Stimulated activated naive CD8-positive, alpha-beta T cell treated with anti-CD3 and anti-CD28 coated beads, Interleukin-15, amount 100 ng/mL, for 72 hours (primary cell): ENCODE measurements around the gene SLC1A5.
"Not testable (repeated sequence)": the region's sequence is repeated elsewhere in the genome, so short reads cannot be mapped to it uniquely, and the experiment has no call there.

ENCODE experiments used
- ATAC-seq: fragments of 150-1000 bp; cut with Tn5 transposase; 2 replicates; pipeline ENCODE4 v1.10.0; 2021; ENCODE audit warnings: mild to moderate bottlenecking, moderate library complexity
- DNase-seq, 2 donors: peaks; one replicate each; pipeline ENCODE4 v3.0.0; 2021 to 2022
- H3K27ac Mint-ChIP-seq, 2 donors: one replicate each; pipeline ENCODE4 v1.8.0; 2022; ENCODE audit warnings: mild to moderate bottlenecking in 2 of 2, mixed read lengths in 2 of 2, moderate library complexity in 2 of 2
- H3K27me3 Mint-ChIP-seq: one replicate; pipeline ENCODE4 v1.8.0; 2022; ENCODE audit warnings: mixed read lengths
- H3K4me1 Mint-ChIP-seq: one replicate; pipeline ENCODE4 v1.8.0; 2022; ENCODE audit warnings: mild to moderate bottlenecking, mixed read lengths
- H3K4me3 Mint-ChIP-seq, 2 donors: one replicate each; pipeline ENCODE4 v1.8.0; 2022; ENCODE audit warnings: mild to moderate bottlenecking in 2 of 2, mixed read lengths in 2 of 2, moderate library complexity in 1 of 2
- H3K9me3 Mint-ChIP-seq, 2 donors: one replicate each; pipeline ENCODE4 v1.8.0; 2022; ENCODE audit warnings: mixed read lengths in 2 of 2

Gene SLC1A5

DNA sequence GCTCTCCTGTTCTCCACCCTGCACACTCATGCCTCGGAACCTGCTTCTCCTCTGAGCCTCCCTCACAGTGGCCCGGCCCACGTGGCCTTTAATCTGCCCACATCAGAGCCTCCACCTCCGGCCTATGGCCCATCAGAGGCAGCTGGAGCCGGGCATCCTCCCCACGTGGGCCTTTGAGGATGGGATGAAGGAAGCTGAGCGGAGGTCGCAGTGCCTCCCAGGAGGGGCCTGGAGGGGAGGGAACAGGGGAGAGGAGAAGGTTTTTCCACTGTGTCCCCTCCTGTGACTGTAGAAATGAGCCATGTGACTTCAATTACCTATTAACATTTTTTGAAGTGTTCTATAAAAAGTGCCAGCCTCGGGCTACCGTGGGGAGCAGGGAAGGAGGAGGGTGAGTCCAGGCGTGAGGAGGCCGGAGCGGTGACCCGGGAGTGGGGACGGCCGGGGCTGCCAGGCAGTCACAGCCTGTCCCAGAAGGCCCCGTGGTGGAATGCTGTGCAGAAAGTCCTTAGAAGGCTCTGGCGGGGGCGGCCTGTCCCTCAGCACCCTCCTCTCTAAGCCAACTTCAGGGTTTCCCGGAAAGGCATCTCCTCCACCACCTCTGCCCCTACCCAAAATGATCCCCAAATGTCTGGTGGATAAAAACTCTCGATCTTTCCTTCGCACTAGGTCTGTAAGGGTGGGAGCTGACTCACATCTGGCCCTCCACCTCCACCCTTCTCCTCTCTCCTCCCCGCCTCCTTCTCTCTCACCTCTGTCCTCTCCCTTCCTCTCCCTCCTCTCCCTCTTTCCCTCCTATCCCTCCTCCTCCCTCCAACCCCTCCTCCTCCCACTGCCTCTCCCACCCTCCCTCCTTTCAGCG is 24.8 kb upstream of the SLC1A5 start:
- no peak overlapping the region for H3K4me3 Mint-ChIP-seq
- no peaks in the 10 kb centered on the region for H3K27me3 Mint-ChIP-seq
- no peak for ATAC-seq
- no peak for DNase-seq
- H3K4me1 Mint-ChIP-seq: peaks cover 8% of the 10 kb centered on the region
- no peaks in the 10 kb centered on the region for H3K9me3 Mint-ChIP-seq
- H3K27ac Mint-ChIP-seq: peak overlapping the region in 1 of 2 donors; percentile 59

DNA sequence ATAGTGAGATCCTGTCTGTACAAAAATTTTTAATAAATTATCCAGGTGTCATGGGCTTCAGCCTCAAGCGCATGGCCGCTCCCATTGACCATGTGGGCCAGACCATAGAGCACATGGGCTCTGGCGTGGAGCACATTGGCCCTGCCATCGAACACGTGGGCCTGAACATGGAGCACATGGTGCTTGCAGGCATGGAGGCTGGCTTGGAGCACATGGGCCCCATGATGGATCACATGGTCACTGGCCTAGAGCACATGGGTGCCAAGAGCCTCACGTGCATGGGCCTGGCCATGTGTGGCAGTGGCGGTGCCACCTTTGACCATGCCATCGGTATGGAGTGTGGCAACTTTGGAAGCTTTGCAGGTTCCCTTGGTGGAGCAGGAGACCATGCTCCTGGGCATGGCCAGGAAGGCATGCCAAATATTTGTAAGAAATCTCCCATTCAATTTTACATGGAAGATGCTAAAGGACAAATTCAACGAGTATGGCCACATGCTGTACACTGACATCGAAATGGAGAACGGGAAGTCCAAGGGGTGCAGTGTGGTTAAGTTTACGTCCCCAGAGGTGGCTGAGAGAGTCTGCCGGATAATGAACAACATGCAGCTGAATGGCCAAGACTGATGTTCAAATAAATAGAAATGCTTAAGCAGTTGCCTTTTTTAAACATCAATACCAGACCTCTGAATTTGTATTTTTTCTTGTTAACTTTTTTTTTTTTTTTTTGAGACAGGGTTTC is 21.3 kb upstream of the SLC1A5 start:
- no peak overlapping the region for H3K27ac Mint-ChIP-seq
- no peak overlapping the region for H3K4me3 Mint-ChIP-seq
- ATAC-seq (no peak), DNase-seq (no peak)
- no peaks in the 10 kb centered on the region for H3K27me3 Mint-ChIP-seq
- H3K9me3 Mint-ChIP-seq: no peaks in the 10 kb centered on the region
- peaks cover 8% of the 10 kb centered on the region for H3K4me1 Mint-ChIP-seq

DNA sequence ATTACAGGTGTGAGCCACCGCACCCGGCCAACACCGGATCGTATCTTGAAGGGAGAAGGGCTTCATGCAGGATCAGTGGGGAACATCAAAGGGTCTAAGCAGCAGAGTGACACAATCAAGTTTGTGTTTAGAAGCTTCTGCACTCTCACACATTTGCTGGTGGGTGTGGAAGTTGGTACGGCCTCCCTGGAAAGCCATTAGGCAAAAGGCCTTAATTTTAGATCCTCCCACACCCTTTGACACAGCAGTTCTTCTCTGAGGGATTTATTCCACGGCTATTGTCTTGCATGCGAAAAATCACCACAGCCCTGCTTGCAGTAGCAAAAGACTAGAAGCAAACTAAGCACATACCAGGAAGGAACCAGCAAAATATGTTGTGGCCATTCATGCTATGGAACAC is 18.3 kb upstream of the SLC1A5 start:
- H3K9me3 Mint-ChIP-seq: no peaks in the 10 kb centered on the region
- no peaks in the 10 kb centered on the region for H3K27me3 Mint-ChIP-seq
- H3K4me1 Mint-ChIP-seq: no peaks in the 10 kb centered on the region
- H3K4me3 Mint-ChIP-seq: no peak overlapping the region
- H3K27ac Mint-ChIP-seq: no peak overlapping the region
- ATAC-seq (no peak), DNase-seq (no peak)

DNA sequence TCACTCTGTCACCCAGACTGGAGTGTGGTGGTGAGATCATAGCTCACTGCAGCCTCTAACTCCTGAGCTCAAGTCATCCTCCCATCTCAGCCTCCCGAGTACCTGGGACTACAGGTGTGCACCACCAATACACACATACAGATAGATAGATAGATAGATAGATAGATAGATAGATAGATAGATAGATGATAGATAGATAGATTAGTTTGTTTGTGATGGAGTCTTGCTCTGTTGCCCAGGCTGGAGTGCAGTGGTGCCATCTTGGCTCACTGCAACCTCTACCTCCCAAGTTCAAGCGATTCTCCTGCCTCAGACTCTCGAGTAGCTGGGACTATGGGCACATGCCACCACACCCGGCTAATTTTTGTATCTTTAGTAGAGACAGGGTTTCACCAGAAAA is 16.0 kb upstream of the SLC1A5 start:
- not testable (repeated sequence) for ATAC-seq, H3K27ac Mint-ChIP-seq, DNase-seq

DNA sequence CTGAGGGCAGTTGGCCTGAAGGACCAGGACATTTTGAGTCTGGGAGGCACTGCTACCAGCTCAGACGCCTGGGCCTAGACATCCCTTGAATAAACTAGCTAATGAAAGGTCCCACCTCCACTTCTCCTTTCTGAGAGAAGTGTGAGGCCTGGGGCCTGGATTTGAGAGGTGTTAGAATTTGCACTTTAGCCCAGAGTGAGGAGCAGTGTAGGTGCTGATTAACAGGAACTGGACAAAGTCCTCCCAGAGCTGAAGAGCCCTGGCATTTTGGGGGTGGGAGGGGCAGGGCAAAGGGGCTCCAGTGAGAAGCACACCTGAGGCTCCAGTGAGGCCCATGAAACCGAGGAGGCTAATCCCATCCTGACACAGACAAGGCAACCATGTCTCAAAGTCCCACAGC is 15.2 kb upstream of the SLC1A5 start:
- H3K27me3 Mint-ChIP-seq: no peaks in the 10 kb centered on the region
- H3K9me3 Mint-ChIP-seq: no peaks in the 10 kb centered on the region
- H3K4me1 Mint-ChIP-seq: no peaks in the 10 kb centered on the region
- no peak overlapping the region for H3K4me3 Mint-ChIP-seq
- DNase-seq (no peak), ATAC-seq (no peak)
- H3K27ac Mint-ChIP-seq: no peak overlapping the region

More for the DNA sequence above, 16.0 kb upstream of the SLC1A5 start:
- not testable (repeated sequence) for H3K27me3 Mint-ChIP-seq, H3K9me3 Mint-ChIP-seq, H3K4me3 Mint-ChIP-seq, H3K4me1 Mint-ChIP-seq

DNA sequence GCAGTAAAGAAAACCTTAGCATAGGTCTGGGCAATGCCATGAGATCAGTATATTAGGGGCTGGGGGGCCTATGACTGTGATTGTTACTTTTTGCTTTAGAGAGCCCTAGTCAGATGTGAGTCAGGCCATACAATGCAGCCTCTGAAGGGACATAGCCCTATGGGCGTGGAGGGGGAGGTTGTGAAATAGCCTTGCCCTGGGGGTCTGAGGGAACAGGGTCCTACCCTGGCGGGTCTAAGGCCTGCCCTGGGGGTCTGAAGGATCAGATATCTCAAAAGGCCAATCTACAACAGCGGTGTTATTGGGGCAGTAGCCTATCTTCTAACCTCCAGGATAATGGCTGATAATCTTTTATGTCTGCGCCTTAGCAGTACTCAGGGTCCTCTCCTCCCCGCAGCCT is 13.8 kb upstream of the SLC1A5 start:
- H3K27me3 Mint-ChIP-seq: no peaks in the 10 kb centered on the region
- no peaks in the 10 kb centered on the region for H3K4me1 Mint-ChIP-seq
- DNase-seq (no peak), ATAC-seq (no peak)
- no peak overlapping the region for H3K27ac Mint-ChIP-seq
- no peaks in the 10 kb centered on the region for H3K9me3 Mint-ChIP-seq
- H3K4me3 Mint-ChIP-seq: no peak overlapping the region

DNA sequence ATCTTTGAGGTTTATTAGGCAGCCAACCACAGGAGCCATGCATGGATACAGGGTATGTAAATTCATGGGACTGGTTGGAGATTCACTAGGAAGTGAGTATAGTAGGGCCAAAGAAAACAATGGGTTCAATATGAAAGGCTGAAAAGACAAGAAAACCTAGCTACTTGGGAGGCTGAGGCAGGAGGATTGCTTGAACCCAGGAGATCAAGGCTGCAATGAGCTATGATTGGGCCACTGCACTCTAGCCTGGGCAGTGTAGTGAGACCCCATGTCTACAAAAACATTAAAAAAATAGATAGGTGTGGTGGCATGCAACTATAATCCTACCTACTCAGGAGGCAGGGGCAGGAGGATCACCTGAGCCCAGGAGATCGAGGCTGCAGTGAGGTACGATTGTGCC is 10.3 kb upstream of the SLC1A5 start:
- DNase-seq (no peak), ATAC-seq (no peak)
- no peaks in the 10 kb centered on the region for H3K9me3 Mint-ChIP-seq
- H3K4me1 Mint-ChIP-seq: no peaks in the 10 kb centered on the region
- no peak overlapping the region for H3K4me3 Mint-ChIP-seq
- H3K27ac Mint-ChIP-seq: no peak overlapping the region
- H3K27me3 Mint-ChIP-seq: no peaks in the 10 kb centered on the region

DNA sequence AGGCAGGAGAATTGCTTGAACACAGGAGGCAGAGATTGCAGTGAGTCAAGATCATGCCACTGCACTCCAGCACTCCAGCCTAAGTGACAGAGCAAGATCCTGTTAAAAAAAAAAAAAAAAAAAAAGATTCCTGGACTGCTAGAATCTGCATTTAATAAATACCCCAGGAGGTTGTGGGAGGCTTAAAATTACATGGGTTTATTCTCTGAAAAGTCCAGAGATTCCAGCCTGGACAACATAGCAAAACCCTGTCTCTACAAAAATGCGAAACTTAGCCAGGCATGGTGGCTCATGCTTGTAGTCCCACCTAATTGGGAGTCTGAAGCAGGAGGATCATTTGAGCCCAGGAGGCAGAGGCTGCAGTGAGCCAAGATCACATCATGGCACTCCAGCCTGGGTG is 9.5 kb upstream of the SLC1A5 start:
- no peak for ATAC-seq
- Mint-ChIP-seq H3K4me3 (no peak overlapping the region), H3K27ac (no peak overlapping the region), H3K9me3 (no peaks in the 10 kb centered on the region), H3K27me3 (no peaks in the 10 kb centered on the region), H3K4me1 (no peaks in the 10 kb centered on the region)
- DNase-seq: no peak

DNA sequence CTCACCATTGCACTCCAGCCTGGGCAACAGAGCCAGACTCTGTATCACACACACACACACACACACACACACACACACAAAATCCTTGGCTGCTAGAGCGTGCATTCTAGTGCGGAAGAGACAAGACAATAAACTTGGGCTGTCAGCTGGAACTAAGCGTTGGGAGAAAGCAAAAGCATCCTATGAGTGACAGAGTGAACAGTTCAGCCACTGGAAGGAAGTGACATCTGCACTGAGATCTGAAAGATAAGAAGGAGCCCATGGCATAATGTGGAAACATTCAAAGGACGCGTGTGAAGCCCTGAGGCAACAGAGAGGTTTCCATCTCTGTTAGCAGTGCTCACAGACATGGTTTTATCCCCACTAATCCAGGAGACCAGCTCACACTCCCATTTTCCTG is 3.5 kb upstream of the SLC1A5 start:
- Mint-ChIP-seq H3K27me3 (no peaks in the 10 kb centered on the region), H3K4me3 (no peak overlapping the region), H3K27ac (no peak overlapping the region), H3K4me1 (peaks cover 28% of the 10 kb centered on the region), H3K9me3 (no peaks in the 10 kb centered on the region)
- DNase-seq (no peak), ATAC-seq (no peak)

DNA sequence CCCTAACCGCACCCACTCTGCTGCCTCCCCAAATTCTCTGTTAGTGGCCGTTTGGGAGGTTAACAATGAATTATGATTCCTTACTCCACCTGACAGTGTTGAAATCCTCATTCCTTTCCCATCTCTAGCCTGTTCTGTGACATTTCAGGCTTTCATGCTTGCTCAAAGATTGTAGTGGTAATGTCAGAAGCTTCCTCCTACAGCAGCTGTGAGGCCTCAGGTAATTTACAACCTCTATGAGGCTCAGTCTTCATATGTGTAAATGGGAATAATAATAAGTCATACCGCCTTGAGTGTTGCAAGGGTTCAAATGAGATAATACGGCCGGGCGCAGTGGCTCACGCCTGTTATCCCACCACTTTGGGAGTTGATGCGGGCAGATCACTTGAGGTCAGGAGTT is 977 bp upstream of the SLC1A5 start:
- Mint-ChIP-seq H3K9me3 (no peaks in the 10 kb centered on the region), H3K27ac (no peak overlapping the region), H3K27me3 (no peaks in the 10 kb centered on the region), H3K4me1 (peaks cover 47% of the 10 kb centered on the region), H3K4me3 (no peak overlapping the region)
- DNase-seq: no peak
- ATAC-seq: no peak

DNA sequence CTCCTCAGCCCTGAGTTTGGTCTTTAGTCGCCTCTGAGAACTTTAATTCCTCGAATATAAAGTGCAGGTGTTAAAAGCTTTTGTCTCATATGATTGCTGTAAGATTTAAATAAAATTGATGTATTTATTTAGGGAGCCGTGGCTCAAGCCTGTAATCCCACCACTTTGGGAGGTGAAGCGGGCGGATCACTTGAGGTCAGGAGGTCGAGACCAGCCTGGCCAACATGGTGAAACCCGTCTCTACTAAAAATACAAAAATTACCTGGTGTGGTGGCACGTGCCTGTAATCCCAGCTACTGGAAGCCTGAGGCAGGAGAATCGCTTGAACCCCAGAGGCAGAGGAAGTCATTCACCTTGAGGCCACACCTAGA is 559 bp upstream of the SLC1A5 start:
- Mint-ChIP-seq H3K27ac (no peak overlapping the region), H3K9me3 (no peaks in the 10 kb centered on the region), H3K4me1 (peaks cover 52% of the 10 kb centered on the region), H3K4me3 (peak overlapping the region in 1 of 2 donors; percentile 98), H3K27me3 (no peaks in the 10 kb centered on the region)
- DNase-seq (no peak), ATAC-seq (no peak)

DNA sequence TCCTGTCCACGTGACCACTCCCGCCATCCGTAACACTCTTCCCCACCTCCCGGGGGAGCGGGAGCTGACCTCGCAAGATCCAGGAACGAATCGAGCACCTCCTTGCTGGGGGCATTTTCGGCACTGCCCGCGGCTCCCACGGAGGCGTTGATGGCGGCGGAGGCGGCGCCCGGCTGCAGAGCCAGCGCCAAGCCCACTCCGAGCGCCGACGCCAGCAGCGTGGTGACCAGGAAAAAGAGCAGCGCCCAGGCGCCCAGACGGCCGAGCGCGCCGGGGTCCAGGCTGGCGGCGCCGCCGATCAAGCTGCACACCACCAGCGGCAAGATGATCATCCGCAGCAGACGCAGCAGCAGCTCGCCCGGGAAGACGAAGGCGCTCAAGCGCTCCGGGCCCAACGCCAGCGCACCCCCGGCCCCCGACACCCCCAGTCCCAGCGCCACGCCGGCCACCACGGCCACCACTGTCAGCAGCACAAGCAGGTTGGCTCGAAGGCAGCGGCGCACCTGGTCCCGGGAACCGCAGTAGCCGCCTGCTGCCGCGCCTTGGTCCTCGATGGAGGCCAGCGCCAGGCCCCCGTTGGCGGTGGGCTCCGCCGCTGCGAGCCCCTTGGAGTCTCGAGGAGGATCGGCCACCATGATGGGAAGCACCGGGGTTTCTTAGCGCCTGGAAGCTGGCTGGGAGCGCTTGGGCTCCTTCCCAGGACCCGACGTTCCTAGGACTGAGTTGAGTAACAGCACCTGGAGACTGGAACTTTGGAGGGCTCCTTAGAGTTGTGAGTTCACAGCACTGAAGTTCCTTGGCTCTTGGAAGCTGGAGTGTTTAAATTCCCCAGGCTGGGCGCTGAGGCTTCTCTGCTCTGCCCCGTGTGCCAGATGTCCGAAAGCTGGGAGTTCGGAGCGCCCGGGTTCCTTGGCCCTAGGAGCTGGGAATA is 798 bp downstream of the SLC1A5 start:
- peaks cover 64% of the 10 kb centered on the region for H3K4me1 Mint-ChIP-seq

DNA sequence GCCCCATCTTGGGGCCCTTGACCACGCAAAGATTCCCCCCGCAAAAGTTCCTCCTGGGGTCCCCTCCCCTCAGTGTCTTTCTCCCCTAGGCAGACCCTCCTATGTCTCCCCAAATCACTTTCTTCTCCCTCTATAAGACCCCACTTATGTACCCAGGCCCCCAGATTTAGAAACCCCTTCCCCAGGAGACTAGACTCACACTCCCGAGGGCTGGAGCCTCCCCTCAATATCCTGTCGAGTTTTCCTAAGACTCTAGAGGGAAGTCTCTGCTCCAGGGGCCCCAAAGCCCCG is 1.4 kb downstream of the SLC1A5 start:
- DNase-seq (no peak), ATAC-seq (no peak)
- Mint-ChIP-seq H3K9me3 (no peaks in the 10 kb centered on the region), H3K27ac (peak overlapping the region; percentile 99), H3K27me3 (no peaks in the 10 kb centered on the region), H3K4me1 (peaks cover 64% of the 10 kb centered on the region), H3K4me3 (peak overlapping the region; percentile 93 to 98)

More for the DNA sequence above, 798 bp downstream of the SLC1A5 start:
- no peaks in the 10 kb centered on the region for H3K9me3 Mint-ChIP-seq
- DNase-seq: peak; percentile 58 to 62
- peak overlapping the region; percentile 93 to 98 for H3K4me3 Mint-ChIP-seq
- ATAC-seq: no peak
- no peaks in the 10 kb centered on the region for H3K27me3 Mint-ChIP-seq
- peak overlapping the region; percentile 99 for H3K27ac Mint-ChIP-seq

DNA sequence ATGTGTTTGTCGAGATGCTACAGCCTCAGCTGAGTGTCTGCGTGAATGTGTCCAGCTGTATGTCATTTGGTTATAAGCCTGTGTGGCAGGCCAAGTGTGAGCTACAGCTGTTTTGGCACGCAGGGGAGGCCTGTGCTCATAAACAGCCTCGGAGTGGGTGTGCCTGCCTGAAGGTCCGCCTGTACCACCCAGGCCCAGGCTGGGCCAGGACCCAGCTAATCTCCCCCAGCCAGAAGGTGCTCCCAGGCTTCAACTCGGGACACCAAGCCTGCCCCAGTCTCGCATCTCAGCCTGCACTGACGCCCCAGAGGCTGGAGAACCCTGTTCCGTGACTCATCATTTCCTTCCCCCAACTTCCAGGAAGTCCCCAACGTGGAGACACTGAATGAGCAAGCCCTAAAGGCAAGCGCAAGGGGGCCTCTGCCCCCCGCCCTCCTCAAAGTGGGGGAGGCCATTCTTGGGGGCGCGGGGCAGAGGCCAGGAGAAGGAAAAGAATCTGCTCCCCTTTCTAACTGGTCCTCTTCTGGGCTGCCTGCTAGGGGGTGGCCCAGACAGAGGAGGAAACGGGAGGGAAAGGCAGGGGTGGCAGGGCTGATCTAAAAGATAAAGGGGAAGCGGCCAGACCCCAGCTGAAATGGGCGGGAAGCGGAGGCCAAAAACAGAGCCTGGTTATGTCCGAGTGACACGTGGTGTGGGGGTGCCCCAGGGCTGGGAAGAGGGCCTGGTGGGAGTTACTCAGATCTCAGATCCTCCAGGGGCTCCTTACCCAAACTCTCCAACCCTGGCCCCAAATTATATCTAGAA is 2.0 kb downstream of the SLC1A5 start:
- H3K27ac Mint-ChIP-seq: peak overlapping the region; percentile 99
- DNase-seq: peak; percentile 84 to 93
- no peaks in the 10 kb centered on the region for H3K9me3 Mint-ChIP-seq
- peaks cover 64% of the 10 kb centered on the region for H3K4me1 Mint-ChIP-seq
- H3K27me3 Mint-ChIP-seq: no peaks in the 10 kb centered on the region
- H3K4me3 Mint-ChIP-seq: peak overlapping the region; percentile 93 to 98
- peak; percentile 74 for ATAC-seq

DNA sequence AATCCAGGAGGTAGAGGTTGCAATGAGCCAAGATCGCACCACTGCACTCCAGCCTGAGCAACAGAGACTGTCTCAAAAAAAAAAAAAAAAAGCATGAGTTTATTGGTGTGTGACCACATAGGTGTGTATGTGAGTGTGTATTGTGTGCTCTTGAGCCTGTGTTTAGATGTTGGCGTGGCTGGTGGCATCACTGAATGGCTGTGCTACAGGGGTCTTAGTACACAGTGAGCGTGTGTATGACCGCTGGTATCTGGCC is 2.5 kb downstream of the SLC1A5 start:
- peak overlapping the region; percentile 93 to 98 for H3K4me3 Mint-ChIP-seq
- DNase-seq: no peak
- no peaks in the 10 kb centered on the region for H3K9me3 Mint-ChIP-seq
- peak; percentile 0 for ATAC-seq
- H3K27ac Mint-ChIP-seq: peak overlapping the region; percentile 99
- no peaks in the 10 kb centered on the region for H3K27me3 Mint-ChIP-seq
- H3K4me1 Mint-ChIP-seq: peaks cover 60% of the 10 kb centered on the region
